Measurements from ENCODE around the gene ZNF438.

ZNF438 gene

DNA sequence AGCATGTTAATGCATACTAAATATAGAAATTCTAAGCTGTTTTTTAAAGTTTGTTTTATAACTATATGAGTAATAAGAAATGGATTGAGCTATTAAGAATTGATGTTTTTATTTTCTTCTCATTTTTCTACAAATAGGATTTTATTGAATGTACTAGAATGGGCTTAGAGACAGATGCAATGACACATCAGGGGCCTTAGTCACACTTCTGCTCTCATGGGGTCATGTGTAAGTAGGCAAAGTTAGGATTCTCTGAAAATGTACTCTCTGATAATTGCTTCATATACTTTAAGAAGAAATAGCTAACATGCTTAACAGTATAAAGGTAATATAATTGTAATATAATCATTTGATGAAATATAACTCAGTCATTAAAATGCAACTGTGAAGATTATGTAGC is 154.6 kb downstream of the ZNF438 start:
- no peak for DNase-seq (ENCODE audit: low read depth)

DNA sequence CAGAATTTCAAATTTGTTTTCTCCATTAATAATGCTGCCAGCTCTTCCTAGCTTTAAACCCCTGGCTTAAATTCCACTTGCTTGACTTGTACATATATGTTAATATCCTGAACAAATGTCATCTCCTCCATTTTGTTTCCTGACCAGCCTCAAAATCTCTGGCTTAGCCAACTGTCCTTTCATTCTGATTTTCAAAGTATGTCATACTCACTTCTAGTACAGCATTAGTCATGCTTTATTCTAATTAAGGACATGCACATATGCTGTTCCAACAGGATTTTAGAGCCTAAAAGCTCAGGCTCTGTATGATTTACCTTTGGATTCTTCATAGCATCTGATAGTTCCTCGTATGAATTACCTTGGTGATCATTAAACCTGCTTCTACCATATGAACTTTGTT is 158.3 kb downstream of the ZNF438 start:
- DNase-seq (ENCODE audit: low read depth): no peak

DNA sequence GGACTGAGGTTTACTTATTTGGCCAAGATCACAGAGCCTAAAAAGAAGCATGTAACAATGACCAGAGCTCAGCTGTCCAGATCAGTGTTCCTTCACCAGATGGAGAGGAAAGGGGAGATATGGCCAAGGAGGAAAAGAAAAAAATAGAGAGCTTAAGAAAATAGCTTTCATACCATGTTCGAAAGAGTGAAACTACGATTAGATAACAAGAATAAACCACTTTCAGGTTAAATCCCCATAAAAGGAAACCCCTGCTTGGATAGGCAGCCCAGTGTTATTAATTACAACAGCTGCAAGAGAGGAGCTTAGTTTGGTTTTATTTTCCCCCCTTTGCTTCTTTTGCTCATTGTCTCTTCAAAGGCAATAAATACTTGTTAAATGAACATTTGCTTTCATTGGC is 160.8 kb downstream of the ZNF438 start:
- no peak for DNase-seq (ENCODE audit: low read depth)

DNA sequence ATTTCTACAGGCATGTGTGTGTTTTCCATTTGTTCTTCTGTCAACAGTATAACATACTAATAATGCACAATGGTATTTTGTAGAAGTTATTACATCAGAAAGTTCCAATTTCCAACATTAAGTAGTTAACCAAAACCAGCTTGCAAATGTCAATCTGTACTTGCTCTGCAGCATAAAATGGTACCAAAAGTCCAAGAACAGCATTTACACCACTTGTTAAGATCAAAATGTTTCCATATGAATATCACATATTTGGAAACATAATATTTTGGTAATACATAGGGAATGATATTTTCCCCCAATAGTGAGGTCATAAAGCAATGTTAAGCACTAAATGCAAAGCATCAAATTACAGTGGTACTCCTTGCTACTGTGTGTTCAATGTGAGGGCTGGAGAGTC is 162.1 kb downstream of the ZNF438 start:
- no peak for DNase-seq (ENCODE audit: low read depth)

DNA sequence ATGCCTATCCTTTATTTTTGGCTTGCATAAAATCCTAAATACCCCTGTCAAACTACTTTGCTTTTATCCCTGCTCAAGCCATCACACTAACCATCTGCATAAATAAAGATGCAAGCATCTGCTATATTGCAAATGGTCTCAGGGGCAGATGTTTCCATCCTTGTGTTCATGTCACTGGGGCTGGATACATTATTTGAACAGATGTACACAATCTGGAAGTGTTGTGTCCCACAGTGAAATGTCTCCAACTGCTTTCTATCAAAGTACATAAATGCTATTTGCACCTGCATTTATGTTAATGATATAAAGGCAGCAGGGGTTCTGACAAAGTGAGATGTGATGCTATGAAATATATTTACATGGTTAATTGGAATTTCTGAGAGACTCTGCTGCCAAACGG is 163.1 kb downstream of the ZNF438 start:
- no peak for DNase-seq (ENCODE audit: low read depth)

DNA sequence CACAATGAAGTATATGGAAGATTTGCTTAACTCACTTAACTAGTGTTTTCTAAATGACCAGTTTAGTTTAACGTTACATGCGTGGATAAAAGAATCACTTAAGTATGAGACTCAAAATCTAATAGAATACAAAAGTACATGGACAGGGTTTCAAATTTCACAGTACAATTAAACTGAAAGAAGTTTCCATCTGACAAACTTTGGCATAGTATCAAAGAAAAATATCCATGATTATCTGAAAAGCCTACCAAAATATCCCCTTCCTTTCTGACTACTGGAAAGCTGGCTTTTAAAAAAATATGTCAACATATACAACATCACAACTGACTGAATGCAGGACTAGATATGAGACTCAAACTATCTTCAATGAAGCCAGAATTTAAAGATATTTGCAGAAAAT is 164.8 kb downstream of the ZNF438 start:
- no peak for DNase-seq (ENCODE audit: low read depth)

DNA sequence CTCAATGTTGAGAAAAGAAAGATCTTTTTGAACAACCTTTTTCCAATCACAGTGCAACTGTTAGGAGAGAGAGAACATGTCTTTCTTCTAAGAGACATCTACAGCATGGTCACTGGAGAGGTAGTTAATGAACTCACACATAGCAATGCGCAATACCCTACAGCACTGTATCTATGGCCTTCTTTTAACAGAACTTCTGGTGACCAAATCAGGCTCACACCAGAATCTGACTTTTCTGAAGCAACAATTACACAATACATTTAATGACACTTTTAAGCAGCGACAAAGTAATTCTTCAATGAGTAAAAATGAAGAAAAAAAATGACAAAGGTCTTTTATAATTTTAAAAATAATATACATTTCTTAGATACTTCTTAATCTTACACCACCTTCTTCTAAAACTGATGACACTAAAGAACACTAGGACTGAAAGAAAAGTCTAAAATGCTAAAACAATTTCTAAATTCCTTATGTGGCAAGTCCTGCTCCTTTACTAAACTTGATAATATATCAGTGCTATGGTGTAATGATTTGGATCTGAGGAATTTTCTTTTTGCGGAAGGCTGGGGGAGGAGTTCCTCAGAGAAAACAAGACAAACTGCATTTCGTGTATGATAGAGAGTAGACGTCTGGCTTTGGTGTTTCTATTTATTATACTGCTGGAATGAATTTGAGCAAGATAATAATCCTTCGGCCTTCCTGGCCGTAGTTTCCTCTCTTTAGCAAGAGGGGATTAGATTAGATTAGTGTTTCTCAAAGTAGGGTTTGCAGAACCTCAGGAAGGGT is 166.3 kb downstream of the ZNF438 start:
- DNase-seq (ENCODE audit: low read depth): no peak

DNA sequence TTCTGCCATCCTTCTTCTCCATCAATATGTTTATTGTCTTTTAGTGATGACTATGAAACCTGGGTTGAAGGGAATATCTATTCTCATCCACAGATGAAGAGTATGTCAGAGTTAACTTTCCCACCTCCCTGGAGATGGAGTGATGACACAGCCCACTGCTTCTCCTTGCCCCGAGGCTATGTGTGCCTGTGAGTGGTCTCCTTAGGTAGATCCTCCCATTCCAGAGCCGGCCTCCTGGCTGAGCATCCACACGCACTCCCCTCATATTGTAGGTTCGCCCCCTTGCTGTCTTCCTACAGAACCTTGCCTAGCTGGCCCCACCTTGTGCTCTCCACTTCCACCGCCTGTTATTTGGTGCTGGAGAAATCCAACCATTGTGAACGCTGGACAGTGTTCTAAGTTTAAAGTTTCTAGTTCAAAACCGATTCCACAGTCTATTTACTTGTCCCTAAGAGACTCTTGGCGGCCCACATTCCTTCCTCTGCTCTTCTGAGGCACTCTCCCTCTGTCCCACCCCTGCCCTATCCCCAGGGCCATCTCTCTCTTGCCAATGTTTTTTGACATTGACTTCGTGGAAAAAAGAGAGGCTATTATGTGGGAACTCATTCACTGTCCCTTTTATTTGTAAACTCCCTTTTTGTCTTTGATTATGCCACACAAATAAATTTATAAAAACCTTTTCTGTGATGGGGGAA is 168.0 kb downstream of the ZNF438 start:
- DNase-seq (ENCODE audit: low read depth): no peak

DNA sequence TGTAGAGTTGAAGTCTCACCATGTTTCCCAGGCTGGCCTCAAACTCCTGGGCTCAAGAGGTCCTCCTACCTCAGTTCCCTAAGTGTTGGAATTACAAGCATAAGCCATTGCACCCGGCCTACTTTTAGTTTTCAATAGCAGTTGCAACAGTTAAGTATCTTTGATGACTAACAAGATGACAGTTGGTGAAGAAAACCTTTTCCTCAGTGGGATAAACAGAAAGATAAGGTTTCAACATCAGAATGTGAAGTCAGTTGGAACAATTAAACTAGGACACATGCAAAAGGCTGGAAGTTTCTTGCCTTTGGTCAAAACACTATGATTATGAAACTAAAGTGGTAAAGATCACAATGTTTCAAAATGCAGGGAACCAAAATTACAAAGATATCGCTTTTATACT is 169.2 kb downstream of the ZNF438 start:
- no peak for DNase-seq (ENCODE audit: low read depth)

DNA sequence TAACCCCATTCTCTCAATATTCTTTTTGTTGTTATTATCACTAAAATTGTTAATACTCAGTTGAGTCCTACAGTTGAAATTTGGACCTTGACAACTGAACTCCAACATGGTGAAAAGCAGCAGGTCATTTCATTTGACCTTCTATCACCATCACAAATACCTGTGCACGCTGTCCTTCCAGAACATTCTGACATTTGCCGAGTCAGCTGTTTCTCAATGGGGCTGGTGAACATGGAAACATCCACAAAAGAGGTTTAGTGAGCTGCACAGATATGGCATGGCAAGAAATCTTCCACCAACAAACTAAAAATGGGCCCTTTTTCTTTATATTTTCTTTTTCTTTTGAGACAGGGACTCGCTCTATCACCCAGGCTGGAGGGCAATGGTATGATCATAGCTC is 169.7 kb downstream of the ZNF438 start:
- DNase-seq (ENCODE audit: low read depth): no peak

DNA sequence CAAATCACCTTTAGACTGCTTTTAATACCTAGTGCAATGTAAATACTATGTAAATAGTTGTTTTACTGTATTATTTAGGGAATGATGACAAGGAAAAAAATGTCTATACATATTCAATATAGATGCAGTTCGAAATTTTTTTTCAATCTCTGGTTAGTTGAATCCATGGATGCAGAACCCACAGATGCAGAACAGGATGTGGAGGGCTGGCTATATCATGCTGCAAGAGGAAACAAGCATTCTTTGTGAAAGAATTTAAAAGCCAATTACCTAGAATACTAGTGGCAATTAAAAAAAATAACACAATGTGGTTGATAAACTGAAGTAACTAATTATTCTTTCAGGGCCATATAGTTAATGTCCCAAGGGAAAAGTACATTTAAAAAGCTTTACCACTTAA is 170.4 kb downstream of the ZNF438 start:
- DNase-seq (ENCODE audit: low read depth): no peak

DNA sequence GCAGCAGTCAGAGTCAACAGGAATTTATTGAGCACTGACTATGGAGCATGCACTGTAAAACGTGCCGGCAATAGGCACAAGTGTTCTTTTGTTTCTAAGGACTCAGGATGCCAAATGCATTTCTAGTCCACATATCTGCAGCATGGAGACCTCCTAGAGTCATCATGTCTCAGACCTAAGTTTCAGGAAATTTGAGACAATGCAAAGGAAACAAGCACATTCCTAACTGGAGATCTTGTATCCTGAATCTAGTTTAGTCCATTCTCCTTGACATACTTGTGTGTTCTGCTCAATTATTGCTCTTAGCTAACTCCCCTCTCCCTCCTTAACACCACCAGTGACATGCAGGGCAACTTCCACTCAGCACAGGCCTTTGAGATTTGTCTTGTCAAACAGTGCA is 173.2 kb downstream of the ZNF438 start:
- DNase-seq (ENCODE audit: low read depth): no peak

DNA sequence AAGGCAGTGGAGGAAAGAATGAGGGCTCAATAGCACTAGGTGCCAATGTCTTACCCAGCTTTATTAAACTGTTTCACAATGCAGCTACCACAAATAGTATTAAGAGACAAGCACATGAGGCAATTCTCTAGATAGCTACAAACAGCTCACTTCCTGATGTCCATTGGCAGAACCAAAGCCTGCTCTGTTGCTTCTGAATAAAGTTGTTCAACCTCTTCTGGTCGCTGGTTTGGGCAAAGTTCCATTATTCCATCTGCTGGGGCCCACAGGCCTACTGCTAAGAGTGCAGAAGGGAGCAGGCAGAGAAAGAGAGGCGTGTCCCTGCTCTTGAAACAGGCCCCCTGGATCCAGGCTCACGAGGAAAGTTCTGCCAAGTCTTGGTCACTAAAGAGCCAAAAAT is 173.9 kb downstream of the ZNF438 start:
- no peak for DNase-seq (ENCODE audit: low read depth)

DNA sequence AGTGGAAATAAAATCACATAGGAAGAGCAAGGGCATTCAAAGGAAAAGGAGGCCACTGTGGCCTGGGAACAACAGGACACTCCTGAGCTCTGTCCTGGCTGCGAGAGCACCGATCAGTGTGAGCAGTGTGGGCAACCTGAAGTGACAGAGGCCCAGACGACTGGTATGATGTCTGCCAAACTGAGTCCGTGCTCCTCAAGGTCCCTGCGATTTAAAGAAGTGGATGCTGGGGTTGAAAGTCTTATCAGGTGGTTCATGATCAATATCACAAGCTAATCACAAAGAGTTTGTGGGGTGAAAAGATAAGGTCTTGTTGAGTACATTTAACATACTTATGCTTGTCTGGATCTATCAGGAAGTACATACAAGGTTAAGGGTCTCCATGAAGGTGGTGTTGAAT is 176.5 kb downstream of the ZNF438 start:
- DNase-seq (ENCODE audit: low read depth): no peak

DNA sequence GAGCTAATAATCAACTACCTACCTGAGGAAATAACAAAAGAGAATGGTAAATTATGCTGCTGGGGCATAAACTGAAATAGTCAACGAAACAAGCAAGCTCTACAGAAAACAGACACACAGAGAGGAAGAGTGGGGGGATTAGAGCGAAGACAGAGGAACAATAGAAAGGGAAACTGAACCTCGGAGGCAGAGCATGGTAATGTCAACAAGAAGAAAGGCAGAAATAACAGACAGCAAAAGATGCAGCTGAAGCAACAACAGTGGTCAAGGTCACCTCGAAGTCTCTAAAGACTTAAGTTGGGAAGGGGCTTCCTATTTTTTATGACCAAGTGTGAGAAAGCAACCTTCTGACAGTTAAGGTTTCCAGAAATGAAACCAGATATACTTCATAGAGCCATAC is 177.0 kb downstream of the ZNF438 start:
- no peak for DNase-seq (ENCODE audit: low read depth)

DNA sequence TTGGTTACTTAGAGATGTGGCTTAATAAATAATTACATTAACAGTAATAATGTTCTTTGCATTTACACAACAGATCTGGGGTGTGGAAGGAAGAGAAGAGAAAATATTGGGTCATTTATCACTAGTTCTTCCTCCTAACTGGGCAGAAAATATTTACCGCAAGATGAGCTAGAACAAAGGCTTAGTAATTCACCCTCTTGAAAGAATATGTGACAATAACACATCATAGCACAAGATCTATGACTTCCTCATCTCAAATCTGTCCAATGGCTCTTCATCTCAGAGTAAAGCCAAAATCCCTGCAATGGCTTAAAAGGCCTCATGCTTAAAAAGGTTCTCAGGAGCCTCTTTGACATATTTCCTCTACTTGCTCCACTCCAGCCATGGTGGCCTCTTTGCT is 178.6 kb downstream of the ZNF438 start:
- no peak for DNase-seq (ENCODE audit: low read depth)

DNA sequence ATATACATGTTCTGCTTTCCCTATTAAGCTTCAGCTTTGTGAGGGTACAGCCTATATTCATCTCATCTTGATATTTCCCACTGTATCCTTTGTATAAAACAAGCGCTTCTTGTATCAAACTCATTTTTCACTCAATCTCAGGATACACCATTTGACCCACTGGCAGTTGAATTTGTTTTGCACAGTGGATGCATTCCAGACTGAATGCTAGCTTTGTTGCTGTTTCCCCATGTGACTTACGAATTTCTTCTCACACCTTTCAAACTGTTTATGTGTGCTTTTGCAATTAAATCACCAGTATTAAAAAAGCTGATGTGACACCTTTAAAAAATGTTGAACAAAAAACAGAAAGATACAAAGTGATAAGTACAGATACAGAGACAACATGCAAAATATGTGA is 180.9 kb downstream of the ZNF438 start:
- no peak for DNase-seq (ENCODE audit: low read depth)

DNA sequence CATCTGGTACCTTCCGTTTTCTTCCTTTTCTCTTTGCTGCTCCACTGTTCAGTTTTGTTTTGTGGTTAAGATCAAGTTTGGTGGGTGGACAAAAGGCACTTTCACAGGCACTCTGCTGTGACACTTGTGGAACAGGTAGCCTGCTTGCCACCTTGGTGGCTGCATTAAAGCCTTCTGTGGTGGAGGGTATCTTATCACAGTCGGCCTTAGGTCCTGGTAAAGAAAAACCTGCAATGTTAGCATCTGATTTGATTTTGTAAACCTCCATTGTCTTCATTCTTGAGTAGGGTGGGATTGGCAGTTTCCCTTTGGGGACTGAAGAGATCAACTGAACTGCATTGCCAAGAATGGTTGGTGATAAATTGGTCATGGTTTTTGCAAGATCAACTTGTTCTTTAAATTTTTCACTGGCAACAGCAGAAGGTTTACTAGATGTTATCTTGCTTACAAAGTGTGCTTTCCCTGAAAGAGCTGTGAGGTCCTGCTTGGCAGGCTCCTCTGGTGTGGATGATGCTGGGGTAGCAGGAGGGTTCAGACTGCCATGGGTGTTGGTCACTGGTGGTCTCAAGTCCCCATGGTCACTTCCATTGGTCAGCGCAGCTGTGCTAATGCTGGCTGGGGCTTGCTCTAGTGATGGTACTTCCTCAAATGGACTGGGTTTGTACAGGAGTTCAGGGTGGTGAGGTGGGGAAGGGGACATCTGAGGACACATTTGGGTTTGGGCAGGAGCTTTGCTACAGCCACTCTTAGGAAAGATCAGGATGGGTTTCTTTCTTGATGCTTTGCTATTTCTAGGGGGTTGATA is 182.2 kb downstream of the ZNF438 start:
- DNase-seq (ENCODE audit: low read depth): no peak

DNA sequence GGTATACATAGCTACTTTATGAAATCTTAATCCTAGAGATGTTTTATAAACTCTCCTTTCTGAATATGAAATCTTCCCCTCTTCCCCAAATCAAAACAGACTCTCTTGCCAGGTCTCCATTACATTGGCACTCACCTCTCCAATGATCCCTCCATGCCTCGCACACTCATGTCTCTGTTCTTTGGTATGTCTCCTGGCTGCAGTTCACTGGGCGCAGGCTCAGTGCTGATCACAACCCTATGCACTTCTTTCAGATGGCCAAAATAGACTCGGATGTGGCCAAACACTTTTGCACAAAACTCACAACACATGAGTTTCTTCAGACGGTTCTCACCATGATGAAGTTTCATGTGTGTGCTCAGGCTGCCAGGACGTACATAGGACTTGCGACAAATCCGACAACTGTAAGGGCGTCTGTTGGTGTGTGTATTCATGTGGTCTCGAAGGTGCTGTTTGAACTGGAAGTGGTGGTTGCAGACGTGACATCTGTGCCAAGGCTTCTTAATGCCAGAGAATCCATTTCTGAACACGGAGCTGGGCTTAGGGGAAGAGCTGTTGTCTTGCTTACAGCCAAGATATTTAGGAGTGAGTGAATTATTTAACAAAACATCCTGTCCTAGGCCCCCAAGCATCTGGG is 183.2 kb downstream of the ZNF438 start:
- DNase-seq (ENCODE audit: low read depth): no peak

DNA sequence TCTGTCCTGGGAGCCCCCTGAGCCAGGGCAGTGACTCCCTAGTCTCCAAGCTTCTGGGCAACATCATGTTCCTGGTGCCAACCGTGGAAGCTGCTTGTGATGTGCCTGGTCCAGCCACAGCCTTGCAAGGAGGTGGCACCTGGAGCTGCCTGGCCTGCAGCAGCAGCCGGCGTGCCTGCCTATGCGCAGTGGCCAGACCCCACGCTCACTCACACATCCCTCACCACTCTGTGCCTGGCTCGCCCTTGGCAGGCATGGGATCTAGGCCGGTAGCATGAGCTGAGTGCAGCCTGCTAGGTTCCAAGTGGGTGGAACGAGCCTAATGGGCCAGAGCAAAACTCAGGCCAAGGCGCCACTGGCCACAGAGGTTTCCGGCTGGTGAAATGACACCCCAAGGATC is 184.0 kb downstream of the ZNF438 start:
- no peak for DNase-seq (ENCODE audit: low read depth)

DNA sequence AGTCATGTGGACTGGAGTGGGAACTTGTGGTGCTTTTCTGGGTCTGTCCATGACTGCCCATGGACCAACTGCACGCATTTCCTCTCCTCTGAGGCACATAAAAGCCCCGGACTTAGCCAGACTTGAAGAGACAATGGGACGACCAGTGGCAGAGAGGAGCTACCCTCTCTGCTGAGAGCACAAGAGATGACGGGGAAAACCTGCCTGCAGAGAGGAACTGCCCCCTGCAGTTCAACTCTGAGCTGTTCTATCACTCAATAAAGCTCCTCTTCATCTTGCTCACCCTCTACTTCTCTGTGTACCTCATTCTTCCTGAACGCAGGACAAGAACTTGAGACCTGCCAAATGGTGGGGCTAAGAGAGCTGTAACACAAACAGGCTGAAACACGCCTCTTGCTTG is 184.5 kb downstream of the ZNF438 start:
- DNase-seq (ENCODE audit: low read depth): no peak

DNA sequence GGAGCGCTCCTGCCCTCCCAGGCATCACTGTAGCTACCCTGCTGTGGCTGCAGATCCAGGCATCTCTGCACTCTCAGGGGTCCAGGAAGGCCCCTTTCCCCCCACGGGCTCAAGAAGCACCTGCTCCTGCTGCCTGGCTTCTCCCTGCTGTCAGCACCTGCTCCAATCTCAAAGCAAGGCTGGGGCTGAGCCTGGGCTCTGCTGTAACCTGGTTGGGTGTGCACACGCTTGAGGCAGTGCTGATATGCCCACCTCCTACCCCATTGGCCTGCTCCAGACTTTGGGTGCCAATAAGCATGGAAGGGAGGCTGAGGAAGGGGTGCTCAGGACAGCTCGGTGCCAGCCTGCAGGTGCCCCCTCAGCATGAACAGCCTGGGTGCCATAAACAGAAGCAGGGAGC is 185.0 kb downstream of the ZNF438 start:
- DNase-seq (ENCODE audit: low read depth): no peak

DNA sequence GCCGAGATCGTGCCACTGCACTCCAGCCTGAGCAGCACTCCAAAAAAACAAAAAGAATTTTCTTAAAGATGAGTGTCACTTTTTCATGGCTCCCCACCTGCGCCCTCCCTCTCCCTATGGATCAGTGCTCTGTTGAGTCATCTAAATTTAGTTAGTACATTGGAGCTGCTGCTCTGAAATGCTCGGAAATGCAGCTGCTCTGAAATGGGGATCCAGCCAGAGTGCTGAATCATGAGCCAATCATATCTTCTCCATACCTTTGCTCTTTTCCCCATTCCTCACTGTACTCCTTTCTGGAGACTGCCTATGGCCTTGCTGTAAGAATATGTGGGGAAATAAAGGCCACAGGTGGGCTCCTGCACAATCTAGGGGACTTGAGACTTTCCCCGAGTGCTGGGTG is 188.8 kb downstream of the ZNF438 start:
- no peak for DNase-seq (ENCODE audit: low read depth)

Measured in CMK (cell line).